ENCODE results near the gene SNX17.
A peak's percentile ranks its signal among the peaks of the same experiment; 100 is the strongest.
"Not testable (repeated sequence)": the region's sequence is repeated elsewhere in the genome, so short reads cannot be mapped to it uniquely, and the experiment has no call there.

The SNX17 gene

GRCh38 chr2:27370026-27370815 is at the start of gene SNX17, which contains the start of gene EIF2B4:
Gene SNX17 (plus strand): TSS chr2:27370616. CDS start chr2:27370744, 128 bp downstream.
Gene EIF2B4 (minus strand): TSS chr2:27370338. CDS start chr2:27370314, 24 bp downstream.
- peak; percentile 94 for DNase-seq

DNA sequence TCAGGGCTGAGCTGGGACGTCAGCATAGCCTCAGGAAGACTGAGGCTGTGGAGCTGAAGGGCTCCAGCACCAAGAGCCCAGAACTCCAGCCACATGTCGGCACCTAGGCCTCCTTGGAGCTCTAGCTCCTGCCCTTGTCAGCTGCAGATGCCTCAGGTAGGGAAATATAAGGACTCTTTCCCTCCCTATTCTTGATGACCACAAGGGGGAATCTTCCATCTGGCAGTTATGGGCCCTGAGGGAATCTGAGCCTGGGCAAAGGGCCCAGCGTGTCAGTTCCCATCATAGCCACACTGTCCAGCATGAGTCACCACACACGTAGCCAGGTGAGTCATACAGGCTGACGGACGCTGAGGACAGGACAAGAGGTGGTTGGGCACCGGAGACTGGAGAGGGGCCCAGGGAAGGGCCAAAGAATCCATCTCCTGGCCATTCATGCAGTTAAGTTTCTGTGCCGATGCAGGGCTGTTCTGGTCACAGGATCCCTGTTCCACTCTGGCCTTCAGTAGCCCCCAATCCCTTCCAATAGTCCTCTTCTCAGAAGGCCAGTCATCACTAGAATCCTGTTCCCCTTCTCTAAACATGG is 49.4 kb upstream of the SNX17 start:
- no peak for DNase-seq

- DNase-seq, result no peak
These were observed 48.1 kb upstream of the SNX17 start for GRCh38 chr2:27322301-27322765.

DNA sequence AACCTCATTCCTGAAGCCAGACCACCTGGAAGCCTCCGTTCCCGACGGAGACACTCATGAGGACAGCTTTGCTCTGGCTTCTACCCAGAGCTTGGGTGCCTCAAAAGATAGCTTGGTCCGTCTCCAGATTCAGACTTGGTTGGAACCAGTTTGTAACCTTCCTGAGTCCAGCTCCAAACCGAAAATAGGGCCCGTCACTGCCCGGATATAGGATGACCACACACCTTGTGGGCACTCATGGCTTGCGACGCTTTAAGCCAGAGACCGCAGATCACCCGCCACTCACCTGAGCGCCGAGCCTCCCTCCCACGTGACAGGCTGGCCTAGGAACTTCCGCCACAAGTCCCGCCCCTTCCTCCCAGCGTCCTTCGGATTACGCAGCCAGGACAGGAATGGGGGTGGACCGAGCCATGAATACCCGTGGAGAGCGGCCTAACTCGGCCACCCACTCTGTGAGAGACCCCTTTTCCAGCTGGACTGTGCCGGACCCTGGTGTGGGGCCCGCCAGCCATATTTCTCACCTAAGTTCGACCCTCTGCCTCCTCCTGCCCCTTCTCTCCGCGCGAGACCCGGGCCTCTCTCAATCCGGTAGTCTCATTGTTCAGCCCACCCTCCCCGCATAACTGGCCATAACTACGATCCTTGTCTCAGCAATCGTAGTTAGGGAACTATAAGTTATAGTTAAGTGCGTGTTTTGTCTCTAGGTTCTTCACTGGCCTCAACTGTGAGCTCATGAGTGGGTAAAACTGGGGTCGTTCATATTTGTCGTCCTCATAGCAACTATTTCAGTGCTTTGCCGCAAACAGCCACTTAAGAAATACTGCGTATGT is 47.4 kb upstream of the SNX17 start, which contains the start of gene MPV17:
MPV17 (minus strand) TSS at position 332 of the 830 bp plus-strand sequence. CDS start 580 bp downstream, outside the sequence.
- peak; percentile 73 for DNase-seq

DNA sequence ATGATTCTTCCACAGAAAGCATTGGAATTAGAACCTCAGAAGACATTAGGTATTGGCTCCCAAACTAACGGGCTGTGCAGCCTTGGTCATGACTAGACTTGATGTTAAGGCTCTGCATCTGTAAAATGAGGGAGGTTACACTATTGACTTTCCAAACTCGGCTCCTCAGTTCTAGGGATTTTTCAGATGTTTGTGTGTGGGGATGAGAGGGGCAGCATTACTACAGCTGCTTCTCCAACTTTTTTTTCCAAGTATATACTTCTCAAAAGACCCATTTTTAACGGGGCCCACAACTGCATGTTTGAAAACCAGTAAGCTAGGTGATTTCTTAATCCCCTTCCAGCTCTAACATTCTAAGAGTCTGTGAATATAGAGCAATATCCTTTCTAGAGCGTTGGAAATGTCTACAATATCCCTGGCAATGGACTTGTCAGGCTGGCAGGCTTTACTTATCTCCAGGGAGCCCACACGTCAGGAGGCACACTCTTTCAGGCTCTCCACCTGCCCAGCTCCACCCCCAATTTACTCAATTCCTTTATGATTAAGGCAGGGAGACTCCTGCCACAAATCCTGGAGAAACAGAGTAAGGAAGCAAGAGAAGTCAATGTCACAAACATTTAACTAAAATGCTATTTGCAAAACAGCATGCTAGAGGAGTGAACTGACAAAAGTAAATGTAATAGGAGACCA is 46.7 kb upstream of the SNX17 start:
- DNase-seq, result no peak

DNA sequence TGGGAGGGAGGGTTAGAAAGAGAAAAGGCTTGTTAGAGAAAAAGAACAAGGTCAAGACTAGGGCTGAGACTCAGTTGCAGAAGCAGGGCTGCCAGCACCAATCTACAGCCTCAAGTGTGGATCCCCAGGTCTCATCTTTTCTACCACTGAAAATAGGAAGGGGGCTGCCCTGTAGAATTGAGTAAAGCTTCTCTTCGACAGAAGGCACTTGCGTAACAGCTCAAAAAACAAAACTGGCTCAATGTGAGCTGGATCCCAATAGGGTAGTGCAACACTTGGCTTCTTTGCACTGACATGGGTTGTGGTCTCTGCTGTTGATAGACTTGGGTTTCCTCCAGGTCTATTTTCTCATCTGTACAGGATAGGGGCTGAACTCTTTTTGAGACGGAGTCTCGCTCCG is 45.7 kb upstream of the SNX17 start:
- no peak for DNase-seq

DNA sequence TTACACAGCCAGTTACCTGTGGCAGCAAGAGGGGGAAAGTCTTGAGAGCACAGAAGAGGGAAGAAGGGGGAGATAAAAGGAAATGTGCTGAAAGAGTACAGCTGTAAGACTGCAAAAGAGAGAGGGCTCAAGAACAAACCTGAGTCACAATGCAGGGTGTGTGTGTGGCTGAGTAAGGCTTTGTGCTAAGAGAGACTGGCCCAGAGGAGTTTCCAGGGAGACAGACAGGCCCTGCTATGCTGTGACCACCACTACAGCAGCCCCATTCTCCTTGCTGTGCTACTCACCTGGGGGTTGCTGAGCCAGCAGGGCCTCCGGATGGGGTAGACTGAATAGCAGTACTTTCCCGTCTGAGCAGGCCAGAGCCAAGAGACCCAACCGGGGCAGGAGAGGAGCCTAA is 35.1 kb upstream of the SNX17 start:
- no peak for DNase-seq

DNA sequence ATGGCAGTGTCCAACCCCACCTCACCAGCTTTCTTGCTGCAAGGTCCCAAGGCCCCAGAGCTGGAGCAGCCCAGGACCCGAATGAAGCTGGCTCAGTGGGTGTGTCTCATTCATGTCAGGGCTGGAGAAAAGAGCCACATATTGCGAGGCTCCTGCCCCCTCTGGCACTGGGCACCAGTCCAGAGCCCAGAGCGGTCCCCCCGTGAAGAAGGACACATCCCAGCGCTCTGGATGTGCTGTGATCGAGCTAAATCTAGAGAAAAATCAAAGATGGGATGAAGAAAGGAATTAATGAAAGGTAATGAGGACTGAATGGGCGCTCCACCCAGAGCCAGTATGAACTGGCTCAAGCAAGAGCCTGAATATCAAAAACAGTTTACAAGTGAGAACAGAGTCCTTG is 34.2 kb upstream of the SNX17 start:
- DNase-seq, result no peak

DNA sequence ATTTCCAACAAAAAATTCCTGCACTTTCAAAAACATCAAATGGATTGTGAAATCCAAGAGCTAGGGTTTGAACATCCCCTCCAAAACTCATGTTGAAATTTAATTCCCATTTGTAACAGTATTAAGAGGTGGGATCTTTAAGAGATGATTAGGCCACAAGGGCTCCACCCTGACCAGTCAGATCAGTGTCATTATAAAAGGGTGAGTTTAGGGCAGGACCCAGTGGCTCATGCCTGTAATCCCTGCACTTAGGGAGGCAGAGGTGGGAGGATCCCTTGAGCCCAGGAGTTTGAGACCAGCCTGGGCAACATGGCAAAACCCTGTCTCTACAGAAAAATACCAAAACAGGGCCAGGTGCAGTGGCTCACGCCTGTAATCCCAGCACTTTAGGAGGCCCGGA is 22.8 kb upstream of the SNX17 start:
- no peak for DNase-seq

DNA sequence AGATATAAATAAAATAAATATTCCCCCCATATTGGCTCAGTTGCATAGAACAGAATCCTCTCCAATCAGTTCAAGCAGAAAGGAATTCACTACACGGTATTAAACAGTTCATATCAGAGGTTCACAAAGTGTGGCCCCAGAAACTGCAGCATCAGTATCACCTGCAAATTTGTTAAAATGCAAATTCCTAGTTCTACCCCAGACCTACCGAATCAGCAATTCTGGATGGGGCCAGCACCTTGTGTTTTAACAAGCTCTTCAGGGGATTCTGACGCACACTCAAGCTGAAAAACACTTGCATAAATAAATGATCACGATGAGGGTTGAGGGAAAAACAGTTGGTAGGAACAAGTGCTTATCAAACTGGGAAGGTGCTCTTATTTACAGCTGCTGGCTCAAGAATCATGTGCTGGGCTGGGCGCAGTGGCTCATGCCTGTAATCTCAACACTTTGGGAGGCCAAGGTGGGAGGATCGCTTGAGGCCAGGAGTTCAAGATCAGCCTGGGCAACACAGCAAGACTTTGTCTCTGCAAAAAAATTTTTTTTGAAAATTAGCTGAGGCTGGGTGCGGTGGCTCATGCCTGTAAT is 20.2 kb upstream of the SNX17 start:
- DNase-seq, result no peak

DNA sequence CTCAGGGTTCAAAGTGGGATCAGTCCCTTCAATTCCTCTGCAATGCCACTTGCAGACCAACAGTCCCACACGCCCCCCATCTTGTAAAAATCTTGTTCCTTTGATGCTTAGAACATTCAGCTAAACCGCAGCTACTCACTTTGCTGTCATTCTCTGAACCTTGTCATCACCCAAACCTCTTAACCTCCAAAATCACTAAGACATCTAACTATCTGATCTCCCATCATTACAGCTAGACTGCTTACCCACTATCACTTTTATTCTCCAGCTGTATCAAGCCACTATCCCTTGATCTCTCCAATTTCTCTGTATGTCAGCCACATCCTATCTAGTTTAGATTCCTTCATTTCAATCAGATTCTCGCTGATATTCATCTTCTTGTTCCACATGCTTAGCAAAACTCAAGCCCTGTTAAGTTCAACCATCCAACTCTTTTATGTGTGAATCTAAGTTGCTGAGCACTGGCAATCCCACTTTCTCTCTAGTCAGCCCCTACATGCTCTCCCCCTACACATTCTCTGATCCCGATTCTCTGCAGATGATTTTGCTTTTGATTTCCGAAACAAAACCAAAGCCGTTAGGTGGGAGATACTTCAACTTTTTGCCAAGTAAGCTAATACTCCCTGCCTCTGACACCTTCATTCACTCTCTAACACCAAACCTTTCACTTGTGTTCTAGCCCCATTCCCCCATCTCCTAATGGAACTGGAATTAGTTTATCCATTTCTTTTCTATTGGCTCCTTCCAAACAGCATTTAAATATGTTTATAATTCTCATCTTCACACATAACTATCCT is 18.4 kb upstream of the SNX17 start:
- no peak for DNase-seq

DNA sequence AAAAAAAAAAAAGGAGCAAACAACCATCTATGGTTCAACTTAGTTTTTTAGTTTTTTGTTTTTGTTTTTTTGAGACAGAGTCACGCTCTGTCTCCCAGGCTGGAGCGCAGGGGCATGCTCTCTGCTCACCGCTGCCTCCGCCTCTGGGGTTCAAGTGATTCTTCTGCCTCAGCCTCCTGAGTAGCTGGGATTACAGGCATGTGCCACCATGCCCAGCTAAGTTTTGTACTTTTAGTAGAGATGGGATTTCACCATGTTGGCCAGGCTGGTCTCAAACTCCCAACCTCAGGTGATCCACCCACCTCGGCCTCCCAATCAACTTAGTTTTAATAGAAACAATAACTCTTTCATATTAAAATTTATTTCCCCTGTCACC is 17.0 kb upstream of the SNX17 start:
- not testable (repeated sequence) for DNase-seq

GRCh38 chr2:27353762-27354596 is 16.4 kb upstream of the SNX17 start:
- no peak for DNase-seq

DNA sequence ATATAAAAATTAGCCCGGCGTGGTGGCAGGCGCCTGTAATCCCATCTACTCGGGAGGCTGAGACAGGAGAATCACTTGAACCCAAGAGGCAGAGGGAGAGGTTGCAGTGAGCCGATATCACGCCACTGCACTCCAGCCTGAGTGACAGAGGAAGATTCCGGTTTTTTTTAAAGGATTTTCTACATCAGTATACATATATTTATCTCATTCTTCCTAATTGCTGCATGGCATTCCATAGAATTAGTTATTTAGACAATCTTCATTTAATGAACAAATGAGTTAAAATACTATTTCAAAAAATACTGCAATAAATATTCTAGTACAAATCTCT is 15.9 kb upstream of the SNX17 start:
- DNase-seq, result no peak

DNA sequence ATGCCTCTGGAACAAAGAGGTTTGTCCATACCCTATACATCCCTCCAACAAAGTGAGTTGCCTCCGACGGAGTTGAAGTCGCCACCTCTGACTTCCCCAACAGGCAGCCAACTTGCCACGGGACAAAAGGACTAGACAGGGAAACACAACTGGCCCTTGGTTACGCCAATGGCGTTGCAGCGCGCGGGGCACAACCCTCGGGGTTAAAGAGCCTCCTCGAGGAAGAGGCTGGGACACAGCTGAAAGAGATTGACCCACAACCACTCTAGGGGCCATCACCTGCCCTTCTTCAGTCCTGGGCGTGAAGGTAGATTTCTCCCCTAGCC is 14.4 kb upstream of the SNX17 start:
- no peak for DNase-seq

- peak; percentile 93 for DNase-seq
These were observed 13.8 kb upstream of the SNX17 start, which contains the start of gene GTF3C2 for GRCh38 chr2:27356382-27357181. Gene GTF3C2 (minus strand): TSS chr2:27356764. CDS start chr2:27343554, 13,210 bp downstream.

GRCh38 chr2:27362678-27363420 is 7.6 kb upstream of the SNX17 start:
- no peak for DNase-seq

DNA sequence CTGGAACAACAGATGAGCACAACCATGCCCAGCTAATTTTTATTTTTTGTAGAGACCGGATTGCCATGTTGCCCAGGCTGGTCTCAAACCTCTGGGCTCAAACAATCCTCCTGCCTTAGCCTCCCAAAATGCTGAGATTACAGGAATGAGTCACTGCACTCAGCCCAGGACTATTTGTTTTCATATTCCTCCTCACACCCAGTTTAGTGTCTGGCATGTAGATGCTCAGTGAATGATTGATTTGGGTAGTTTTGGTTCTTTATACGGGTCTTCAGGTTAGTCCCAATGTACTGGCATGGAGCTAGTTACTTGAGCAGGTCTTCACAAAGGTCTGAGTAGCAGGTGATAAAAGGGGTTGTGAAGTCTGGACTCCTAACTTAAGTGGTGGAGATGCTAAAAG is 6.5 kb upstream of the SNX17 start:
- DNase-seq, result no peak

- no peak for DNase-seq
These were observed 868 bp upstream of the SNX17 start for GRCh38 chr2:27369471-27370025.
